ENCODE measurements around the gene TENT5A. TPM values are rescaled to one million over a fixed set of nuclear protein-coding genes. Genes with fewer than 3 reads are reported as not detected.
A peak's percentile ranks its signal among the peaks of the same experiment; 100 is the strongest.

TENT5A gene
- total RNA-seq, 6 experiments from 2014 or later = 7.7 to 16.9 (median 9.1) TPM

GRCh38 chr6:81696524-81696923, 56.0 kb downstream of the TENT5A start:
- no peak for TF ChIP-seq POLR2A (IDR thresholded peaks at IDR 0.05)
- TF ChIP-seq, protein P1, sequence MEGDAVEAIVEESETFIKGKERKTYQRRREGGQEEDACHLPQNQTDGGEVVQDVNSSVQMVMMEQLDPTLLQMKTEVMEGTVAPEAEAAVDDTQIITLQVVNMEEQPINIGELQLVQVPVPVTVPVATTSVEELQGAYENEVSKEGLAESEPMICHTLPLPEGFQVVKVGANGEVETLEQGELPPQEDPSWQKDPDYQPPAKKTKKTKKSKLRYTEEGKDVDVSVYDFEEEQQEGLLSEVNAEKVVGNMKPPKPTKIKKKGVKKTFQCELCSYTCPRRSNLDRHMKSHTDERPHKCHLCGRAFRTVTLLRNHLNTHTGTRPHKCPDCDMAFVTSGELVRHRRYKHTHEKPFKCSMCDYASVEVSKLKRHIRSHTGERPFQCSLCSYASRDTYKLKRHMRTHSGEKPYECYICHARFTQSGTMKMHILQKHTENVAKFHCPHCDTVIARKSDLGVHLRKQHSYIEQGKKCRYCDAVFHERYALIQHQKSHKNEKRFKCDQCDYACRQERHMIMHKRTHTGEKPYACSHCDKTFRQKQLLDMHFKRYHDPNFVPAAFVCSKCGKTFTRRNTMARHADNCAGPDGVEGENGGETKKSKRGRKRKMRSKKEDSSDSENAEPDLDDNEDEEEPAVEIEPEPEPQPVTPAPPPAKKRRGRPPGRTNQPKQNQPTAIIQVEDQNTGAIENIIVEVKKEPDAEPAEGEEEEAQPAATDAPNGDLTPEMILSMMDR (IDR thresholded peaks at IDR 0.05) = no peak
- DNase-seq = no peak
- WGBS (ENCODE audit: insufficient coverage, low coverage, low lambda C conversion rate, missing lambda C conversion rate) = 47% methylated on average over 3 of the region's 3 CpGs
- H3K4me1 ChIP-seq = peaks cover 0 to 10% (median 6%) of the 10 kb centered on the region in 4 donors
- ATAC-seq = peak; percentile 64 to 98 (median 88)
- peak overlapping the region in 1 of 3 donors; percentile 38 for H3K27ac ChIP-seq
- no peak overlapping the region for H3K4me3 ChIP-seq
- H3K36me3 ChIP-seq = no peaks in the 10 kb centered on the region
- no peaks in the 10 kb centered on the region for H3K27me3 ChIP-seq
- intact Hi-C loops (cut with DNase I) = no loop called here
- H3K9me3 ChIP-seq = no peaks in the 10 kb centered on the region

Small RNA genes lying within 50 kb of the gene (small RNA-seq; reads per million reads assigned to genes)
- gene AL078599.1 (0 reads per million in 2 experiments), gene RF00156 (0 reads per million in 2 experiments)
